KG1 (cell line): ENCODE results near the gene ROM1.
"Not testable (repeated sequence)": the region's sequence is repeated elsewhere in the genome, so short reads cannot be mapped to it uniquely, and the experiment has no call there.

ENCODE experiments used
- DNase-seq: peaks from one replicate; lab custom pipeline; 2025; lab: John Stamatoyannopoulos, UW

ROM1 gene

GRCh38 chr11:62612366-62613290, at the start of gene ROM1, which contains the start of gene EML3:
Gene ROM1, plus strand, starts transcription at chr11:62613257. Its CDS starts 25 bp downstream, at chr11:62613282.
Gene EML3, minus strand, starts transcription at chr11:62612775. Its CDS starts 318 bp downstream, at chr11:62612457.
- DNase-seq: peak; percentile 87

- DNase-seq: no peak
These were observed 47.8 kb upstream of the ROM1 start for GRCh38 chr11:62565100-62565802.

- DNase-seq: no peak
These were observed 46.8 kb upstream of the ROM1 start for GRCh38 chr11:62566247-62566646.

DNA sequence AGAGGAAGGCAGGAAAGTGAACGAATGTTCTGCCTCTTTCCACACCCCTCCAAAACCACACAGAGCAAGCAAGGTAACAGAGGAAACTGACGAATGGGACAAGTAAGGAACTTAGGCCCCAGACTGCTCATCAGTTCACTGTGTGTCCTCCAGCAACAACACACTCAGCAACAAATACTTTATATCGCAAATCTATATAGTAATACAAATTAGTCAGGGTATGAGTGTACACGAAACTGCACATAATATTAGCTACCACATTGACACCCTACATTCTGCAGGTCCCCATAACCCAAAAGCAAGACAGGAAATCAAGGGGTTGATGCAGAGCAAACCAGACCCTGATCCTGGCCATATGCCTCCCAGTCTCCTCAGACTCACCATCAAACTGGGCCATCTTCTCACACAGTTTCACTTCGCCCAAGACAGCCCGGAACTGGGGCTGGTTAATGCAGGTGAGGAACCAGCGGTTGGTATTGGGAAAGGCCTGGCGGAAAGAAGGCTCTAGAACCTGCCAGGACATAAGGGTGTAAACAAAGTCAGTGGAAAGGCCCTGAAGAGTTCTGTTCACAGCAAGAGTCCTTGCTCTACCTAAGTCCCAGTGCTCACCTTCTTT, 45.9 kb upstream of the ROM1 start:
- DNase-seq: no peak

DNA sequence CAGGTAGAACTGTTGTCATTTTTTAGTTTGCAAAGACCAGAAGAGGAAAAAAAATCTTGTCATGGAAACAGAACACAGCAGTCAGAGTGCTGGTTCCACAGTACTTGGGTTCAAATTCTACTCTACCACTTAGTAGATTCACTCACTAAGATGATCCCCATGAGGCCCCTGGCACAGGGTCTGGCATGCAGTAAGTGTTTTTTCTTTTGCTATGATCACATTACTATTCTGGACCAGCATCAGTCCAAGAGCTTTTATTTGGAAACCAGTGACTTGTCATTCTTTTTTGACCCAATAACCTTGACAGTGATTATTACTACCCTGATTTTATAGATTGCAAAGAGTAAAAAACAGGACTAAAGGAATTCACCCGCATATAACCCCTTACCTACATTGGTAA, 43.4 kb upstream of the ROM1 start:
- DNase-seq: no peak

GRCh38 chr11:62570903-62571302, 42.2 kb upstream of the ROM1 start:
- not testable (repeated sequence) for DNase-seq

DNA sequence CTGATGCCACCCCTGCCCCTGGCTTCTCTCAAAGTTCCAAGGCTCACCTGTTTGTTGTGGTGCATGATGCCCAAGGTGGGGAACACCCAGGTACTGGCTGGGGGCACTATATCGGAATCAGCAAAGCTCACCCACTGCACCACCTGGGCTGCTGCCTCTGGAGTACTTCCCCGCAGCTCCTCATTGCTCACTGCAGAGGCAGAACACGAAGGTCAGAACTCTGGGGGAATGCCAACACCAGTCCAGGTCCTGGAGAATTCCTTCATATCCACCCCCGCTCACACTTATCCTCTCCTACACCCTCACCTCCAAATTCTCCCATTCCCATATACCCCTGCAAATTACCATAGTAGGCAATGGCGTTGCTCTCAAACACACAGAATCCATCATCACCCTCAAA, 41.6 kb upstream of the ROM1 start:
- DNase-seq: not testable (repeated sequence)

- no peak for DNase-seq
These were observed 40.6 kb upstream of the ROM1 start for GRCh38 chr11:62572431-62572830.

- DNase-seq: no peak
These were observed 40.0 kb upstream of the ROM1 start for GRCh38 chr11:62573006-62573591.

- DNase-seq: peak; percentile 100
These were observed 39.3 kb upstream of the ROM1 start, which contains the start of gene EEF1G for GRCh38 chr11:62573592-62574362. Gene EEF1G, minus strand, starts transcription at chr11:62573891. Its CDS starts 49 bp downstream, at chr11:62573842.

- no peak for DNase-seq
These were observed 38.5 kb upstream of the ROM1 start for GRCh38 chr11:62574363-62575071.

DNA sequence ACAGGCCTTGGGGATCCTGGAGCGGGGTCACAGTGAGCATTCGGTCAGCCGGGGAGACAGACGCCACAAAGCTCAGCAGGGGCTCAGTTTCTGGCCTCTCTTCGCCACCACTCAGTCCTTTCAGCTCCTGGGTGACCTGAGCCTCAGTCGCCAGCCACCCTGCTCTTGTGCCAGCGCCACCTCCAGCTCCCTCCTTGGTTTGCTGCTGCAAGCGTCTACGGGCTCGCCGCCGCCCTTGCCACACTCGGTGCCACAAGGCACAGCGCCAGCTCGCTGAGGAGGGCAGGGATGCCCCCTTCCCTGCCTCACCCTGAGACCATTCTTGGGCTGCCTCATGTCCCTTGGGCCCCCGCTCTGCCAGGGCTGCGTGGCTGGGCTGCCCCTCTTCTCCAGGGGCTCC, 37.9 kb upstream of the ROM1 start:
- no peak for DNase-seq

DNA sequence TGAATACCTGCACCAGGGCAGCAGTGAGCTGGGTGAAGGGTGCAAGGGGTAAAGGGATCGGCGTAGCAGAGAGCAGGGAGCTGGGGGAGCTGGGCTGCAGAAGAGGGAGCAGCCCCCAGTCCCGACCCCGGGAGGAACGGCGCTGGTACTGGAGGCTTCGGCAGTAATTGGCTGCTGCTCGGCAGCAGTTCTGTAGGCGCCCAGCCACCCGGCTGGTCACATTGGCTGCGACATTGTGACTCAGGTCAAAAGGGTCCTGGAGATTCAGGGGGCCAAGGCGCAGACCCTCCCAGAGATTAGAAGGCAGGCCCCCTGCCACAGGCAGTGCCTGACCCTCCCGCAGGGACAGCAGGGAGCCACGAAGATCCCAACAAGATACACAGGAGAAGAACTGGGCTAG, 37.2 kb upstream of the ROM1 start:
- no peak for DNase-seq

- DNase-seq: no peak
These were observed 35.9 kb upstream of the ROM1 start for GRCh38 chr11:62577046-62577714.

DNA sequence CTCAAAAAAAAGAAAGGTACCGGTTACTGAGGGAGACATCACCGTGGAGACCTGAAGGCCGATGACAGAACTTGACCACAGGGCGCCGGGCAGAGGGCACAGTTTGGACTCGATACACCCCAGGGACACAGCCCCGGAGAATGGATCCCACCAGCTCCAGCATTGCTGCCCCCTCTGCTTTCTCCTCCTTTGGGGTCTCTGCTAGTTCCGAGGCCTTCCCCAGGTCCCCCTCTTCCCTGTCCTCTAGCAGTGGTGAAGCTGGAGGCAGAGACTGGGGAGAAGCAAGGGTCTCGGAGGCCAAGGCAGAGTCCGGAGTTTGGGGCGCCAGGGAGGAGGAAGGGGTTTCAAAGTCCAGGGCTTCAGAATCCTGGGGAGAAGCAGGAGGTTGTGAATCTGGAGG, 34.5 kb upstream of the ROM1 start:
- DNase-seq: no peak

GRCh38 chr11:62579252-62579651, 33.8 kb upstream of the ROM1 start:
- no peak for DNase-seq

DNA sequence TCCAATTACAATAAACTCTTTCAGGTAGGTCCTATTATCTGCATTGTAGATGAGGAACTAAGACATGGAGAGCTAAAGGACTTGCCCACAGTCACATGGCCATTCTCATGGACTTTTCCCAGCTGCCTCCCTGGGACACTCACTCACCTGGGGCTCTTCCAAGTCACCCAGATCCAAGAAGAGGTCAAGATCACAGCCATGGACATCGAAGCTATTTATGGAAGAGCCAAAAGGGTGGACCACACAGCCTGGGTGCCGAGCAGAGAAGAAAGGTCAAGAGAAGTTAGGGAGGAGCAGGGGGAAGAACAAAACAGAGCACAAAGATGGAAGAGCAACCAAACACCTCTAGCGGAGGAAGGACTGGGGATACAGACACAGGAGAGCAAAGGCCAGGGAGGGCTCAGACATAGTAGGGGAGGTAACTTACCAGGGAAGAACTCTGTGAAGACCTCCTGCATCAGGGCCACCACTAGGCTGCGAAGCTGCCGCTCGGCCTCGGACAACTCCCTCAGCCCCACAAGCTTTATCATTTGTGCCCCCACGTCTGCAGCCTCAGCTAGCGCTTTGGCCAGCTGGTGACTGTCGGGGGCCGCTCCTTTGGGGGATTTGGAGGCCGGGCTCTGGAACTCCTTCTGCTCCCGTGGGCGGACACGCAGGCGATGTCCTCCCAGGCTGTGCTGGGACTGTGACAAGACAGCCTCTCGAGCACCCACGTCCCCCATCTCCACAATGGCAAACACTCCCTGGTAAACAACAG, 31.9 kb upstream of the ROM1 start:
- no peak for DNase-seq

GRCh38 chr11:62581735-62582134, 31.3 kb upstream of the ROM1 start:
- not testable (repeated sequence) for DNase-seq

DNA sequence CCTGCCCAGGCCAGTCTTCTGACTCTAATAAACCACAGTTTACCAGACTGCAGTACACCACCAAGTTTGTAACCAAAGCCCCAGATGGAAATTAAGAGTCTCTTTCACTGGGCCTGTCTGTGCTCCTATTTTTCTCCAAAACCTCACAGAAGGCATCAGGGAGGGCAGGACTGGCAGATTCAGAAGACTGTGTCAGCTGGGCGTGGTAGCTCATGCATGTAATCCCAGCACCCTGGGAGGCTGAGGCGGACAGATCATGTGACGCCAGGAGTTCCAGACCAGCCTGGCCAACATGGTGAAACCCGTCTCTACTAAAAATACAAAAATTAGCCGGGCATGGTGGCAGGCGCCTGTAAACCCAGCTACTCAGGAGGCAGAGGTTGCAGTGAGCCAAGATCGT, 27.7 kb upstream of the ROM1 start:
- not testable (repeated sequence) for DNase-seq
